CD4-positive, alpha-beta T cell treated with Interleukin-6 at 100 ng/mL for 8 hours (primary cell): Measurements from ENCODE around the gene RRBP1.

ENCODE experiments used
- DNase-seq: peaks from one replicate; pipeline ENCODE4 v3.0.0-alpha.2; 2020; ENCODE audit warnings: mixed read lengths, low spot score

RRBP1 gene

GRCh38 chr20:17683218-17684076, 1.4 kb upstream of the RRBP1 start:
- DNase-seq, result no peak

GRCh38 chr20:17682889-17683198, 802 bp upstream of the RRBP1 start:
- DNase-seq, result no peak

- DNase-seq, result no peak
Measured at GRCh38 chr20:17681726-17682102, 328 bp downstream of the RRBP1 start.

- DNase-seq, result peak; percentile 64
Measured at GRCh38 chr20:17680836-17681725, 961 bp downstream of the RRBP1 start.

- no peak for DNase-seq
Measured at GRCh38 chr20:17679941-17680835, 1.9 kb downstream of the RRBP1 start.

- DNase-seq, result no peak
Measured at GRCh38 chr20:17678886-17679285, 3.2 kb downstream of the RRBP1 start.

GRCh38 chr20:17678295-17678694, 3.7 kb downstream of the RRBP1 start:
- DNase-seq, result no peak

- no peak for DNase-seq
Measured at GRCh38 chr20:17676942-17677341, 5.1 kb downstream of the RRBP1 start.

- no peak for DNase-seq
Measured at GRCh38 chr20:17676378-17676759, 5.7 kb downstream of the RRBP1 start.

- no peak for DNase-seq
Measured at GRCh38 chr20:17675519-17676377, 6.3 kb downstream of the RRBP1 start.

GRCh38 chr20:17674722-17675518, 7.1 kb downstream of the RRBP1 start:
- no peak for DNase-seq

GRCh38 chr20:17673084-17673483, 9.0 kb downstream of the RRBP1 start:
- no peak for DNase-seq

- DNase-seq, result no peak
Measured at GRCh38 chr20:17671565-17671964, 10.5 kb downstream of the RRBP1 start.

GRCh38 chr20:17671011-17671410, 11.0 kb downstream of the RRBP1 start:
- no peak for DNase-seq

GRCh38 chr20:17669306-17669931, 12.6 kb downstream of the RRBP1 start:
- DNase-seq, result no peak

- DNase-seq, result no peak
Measured at GRCh38 chr20:17668432-17668831, 13.6 kb downstream of the RRBP1 start.

GRCh38 chr20:17667445-17667844, 14.6 kb downstream of the RRBP1 start:
- no peak for DNase-seq

GRCh38 chr20:17666481-17666880, 15.6 kb downstream of the RRBP1 start:
- no peak for DNase-seq

GRCh38 chr20:17665756-17666155, 16.3 kb downstream of the RRBP1 start:
- DNase-seq, result no peak
